ENCODE measurements around the gene FPR1. TPM values are rescaled to one million over a fixed set of nuclear protein-coding genes. Genes with fewer than 3 reads are reported as not detected.

The FPR1 gene
- total RNA-seq, 1 experiment from 2014 or later, result not detected

GRCh38 chr19:51719251-51719988, 32.3 kb downstream of the FPR1 start:
- DNase-seq (ENCODE audit: low read depth, low spot score), result no peak
- in situ Hi-C loops (cut with HindIII; ENCODE audit: low pct_unique_long_range_greater_than_20kb, low sequenced_read_pairs), result no loop called here

GRCh38 chr19:51716925-51717324, 34.8 kb downstream of the FPR1 start:
- in situ Hi-C loops (cut with HindIII; ENCODE audit: low pct_unique_long_range_greater_than_20kb, low sequenced_read_pairs), result no loop called here

GRCh38 chr19:51715850-51716249, 35.8 kb downstream of the FPR1 start:
- DNase-seq (ENCODE audit: low read depth, low spot score), result no peak
- in situ Hi-C loops (cut with HindIII; ENCODE audit: low pct_unique_long_range_greater_than_20kb, low sequenced_read_pairs), result no loop called here

More at GRCh38 chr19:51716925-51717324, 34.8 kb downstream of the FPR1 start:
- no peak for DNase-seq (ENCODE audit: low read depth, low spot score)

- no peak for DNase-seq (ENCODE audit: low read depth, low spot score)
- in situ Hi-C loops (cut with HindIII; ENCODE audit: low pct_unique_long_range_greater_than_20kb, low sequenced_read_pairs), result no loop called here
Measured at GRCh38 chr19:51714848-51715247, 36.8 kb downstream of the FPR1 start.

- no peak for DNase-seq (ENCODE audit: low read depth, low spot score)
- in situ Hi-C loops (cut with HindIII; ENCODE audit: low pct_unique_long_range_greater_than_20kb, low sequenced_read_pairs), result no loop called here
Measured at GRCh38 chr19:51713319-51714285, 38.1 kb downstream of the FPR1 start.

- in situ Hi-C loops (cut with HindIII; ENCODE audit: low pct_unique_long_range_greater_than_20kb, low sequenced_read_pairs), result no loop called here
- no peak for DNase-seq (ENCODE audit: low read depth, low spot score)
Measured at GRCh38 chr19:51712461-51713081, 39.1 kb downstream of the FPR1 start.

GRCh38 chr19:51711702-51712101, 40.0 kb downstream of the FPR1 start:
- in situ Hi-C loops (cut with HindIII; ENCODE audit: low pct_unique_long_range_greater_than_20kb, low sequenced_read_pairs), result no loop called here
- DNase-seq (ENCODE audit: low read depth, low spot score), result no peak

GRCh38 chr19:51710163-51710562, 41.5 kb downstream of the FPR1 start:
- in situ Hi-C loops (cut with HindIII; ENCODE audit: low pct_unique_long_range_greater_than_20kb, low sequenced_read_pairs), result no loop called here
- DNase-seq (ENCODE audit: low read depth, low spot score), result no peak

- in situ Hi-C loops (cut with HindIII; ENCODE audit: low pct_unique_long_range_greater_than_20kb, low sequenced_read_pairs), result no loop called here
- DNase-seq (ENCODE audit: low read depth, low spot score), result no peak
Measured at GRCh38 chr19:51709575-51709974, 42.1 kb downstream of the FPR1 start.

- in situ Hi-C loops (cut with HindIII; ENCODE audit: low pct_unique_long_range_greater_than_20kb, low sequenced_read_pairs), result no loop called here
Measured at GRCh38 chr19:51708811-51709210, 42.9 kb downstream of the FPR1 start.

GRCh38 chr19:51706885-51707284, 44.8 kb downstream of the FPR1 start:
- DNase-seq (ENCODE audit: low read depth, low spot score), result no peak
- in situ Hi-C loops (cut with HindIII; ENCODE audit: low pct_unique_long_range_greater_than_20kb, low sequenced_read_pairs), result no loop called here

More at GRCh38 chr19:51708811-51709210, 42.9 kb downstream of the FPR1 start:
- DNase-seq (ENCODE audit: low read depth, low spot score), result no peak

- in situ Hi-C loops (cut with HindIII; ENCODE audit: low pct_unique_long_range_greater_than_20kb, low sequenced_read_pairs), result no loop called here
- no peak for DNase-seq (ENCODE audit: low read depth, low spot score)
Measured at GRCh38 chr19:51706296-51706695, 45.4 kb downstream of the FPR1 start.

- in situ Hi-C loops (cut with HindIII; ENCODE audit: low pct_unique_long_range_greater_than_20kb, low sequenced_read_pairs), result no loop called here
- no peak for DNase-seq (ENCODE audit: low read depth, low spot score)
Measured at GRCh38 chr19:51704626-51705025, 47.1 kb downstream of the FPR1 start.

GRCh38 chr19:51703575-51704515, 47.8 kb downstream of the FPR1 start:
- peak; percentile 89 for DNase-seq (ENCODE audit: low read depth, low spot score)
- in situ Hi-C loops (cut with HindIII; ENCODE audit: low pct_unique_long_range_greater_than_20kb, low sequenced_read_pairs), result no loop called here

GRCh38 chr19:51702825-51703574, 48.7 kb downstream of the FPR1 start:
- DNase-seq (ENCODE audit: low read depth, low spot score), result no peak
- in situ Hi-C loops (cut with HindIII; ENCODE audit: low pct_unique_long_range_greater_than_20kb, low sequenced_read_pairs), result no loop called here

GRCh38 chr19:51702103-51702824, 49.4 kb downstream of the FPR1 start:
- in situ Hi-C loops (cut with HindIII; ENCODE audit: low pct_unique_long_range_greater_than_20kb, low sequenced_read_pairs), result no loop called here
- no peak for DNase-seq (ENCODE audit: low read depth, low spot score)

All from SK-MEL-5 (cell line).